KMS-11 (cell line): ENCODE measurements around the gene KIRREL1.

ENCODE experiments used
- H2AFZ ChIP-seq: fragments of 200-600 bp; sonication (generic); 2 replicates; pipeline ENCODE4 v1.6.1; 2016; ENCODE audit warnings: antibody characterized with exemption, mixed run types, low read depth
- H3K27ac ChIP-seq: fragments of 200-600 bp; sonication (generic); 2 replicates; pipeline ENCODE4 v1.6.1; 2016; ENCODE audit warnings: mild to moderate bottlenecking, mixed run types
- H3K27me3 ChIP-seq: fragments of 200-600 bp; sonication (generic); 2 replicates; pipeline ENCODE4 v1.6.1; 2017; ENCODE audit warnings: mild to moderate bottlenecking, low read depth, mixed run types, moderate library complexity; ENCODE audit not compliant: insufficient read depth
- H3K36me3 ChIP-seq: fragments of 200-600 bp; sonication (generic); 2 replicates; pipeline ENCODE4 v1.6.1; 2017; ENCODE audit warnings: mild to moderate bottlenecking, mixed run types; ENCODE audit not compliant: insufficient read depth
- H3K4me1 ChIP-seq: fragments of 200-600 bp; sonication (generic); 2 replicates; pipeline ENCODE4 v1.6.1; 2016; ENCODE audit warnings: mild to moderate bottlenecking, low read depth, mixed run types; ENCODE audit not compliant: poor library complexity, severe bottlenecking
- H3K4me2 ChIP-seq: fragments of 200-600 bp; sonication (generic); 2 replicates; pipeline ENCODE4 v1.7.0; 2016; ENCODE audit warnings: mild to moderate bottlenecking, mixed run types
- H3K4me3 ChIP-seq: fragments of 200-600 bp; sonication (generic); IDR thresholded peaks from 2 replicates; pipeline ENCODE4 v1.6.1; 2017; ENCODE audit warnings: low read depth, low read length, mixed read lengths; ENCODE audit not compliant: insufficient read depth
- H3K79me2 ChIP-seq: fragments of 200-600 bp; sonication (generic); 2 replicates; pipeline ENCODE4 v1.6.1; 2016; ENCODE audit warnings: low read depth, mixed run types; ENCODE audit not compliant: insufficient read depth
- H3K9ac ChIP-seq: fragments of 200-600 bp; sonication (generic); 2 replicates; pipeline ENCODE4 v1.6.1; 2016; ENCODE audit warnings: mild to moderate bottlenecking, mixed run types
- H4K20me1 ChIP-seq: fragments of 200-600 bp; sonication (generic); 2 replicates; pipeline ENCODE4 v1.6.1; 2016; ENCODE audit warnings: mild to moderate bottlenecking, mixed run types; ENCODE audit not compliant: insufficient read depth
- CTCF ChIP-seq: fragments of 200-600 bp; sonication (generic); conservative IDR thresholded peaks from 2 replicates; pipeline ENCODE4 v1.6.1; 2017; ENCODE audit warnings: low read depth, mild to moderate bottlenecking, antibody characterized with exemption, low read length, moderate library complexity, mixed read lengths

KIRREL1 gene

GRCh38 chr1:158055854-158056253, 62.4 kb downstream of the KIRREL1 start:
- Histone ChIP-seq H3K4me1 (no peaks in the 10 kb centered on the region), H3K79me2 (no peaks in the 10 kb centered on the region)

GRCh38 chr1:158056498-158056897, 63.1 kb downstream of the KIRREL1 start:
- Histone ChIP-seq H3K27ac (no peak overlapping the region), H3K4me1 (no peaks in the 10 kb centered on the region), H3K27me3 (no peaks in the 10 kb centered on the region), H4K20me1 (no peaks in the 10 kb centered on the region), H3K9ac (no peak overlapping the region), H3K79me2 (no peaks in the 10 kb centered on the region), H3K4me2 (no peak overlapping the region), H3K4me3 (no peak overlapping the region), H3K36me3 (no peaks in the 10 kb centered on the region), H2AFZ (no peak overlapping the region)
- TF ChIP-seq CTCF, result no peak

More at GRCh38 chr1:158055854-158056253, 62.4 kb downstream of the KIRREL1 start:
- Histone ChIP-seq H4K20me1 (no peaks in the 10 kb centered on the region), H3K36me3 (no peaks in the 10 kb centered on the region), H3K4me3 (no peak overlapping the region), H3K27ac (no peak overlapping the region), H3K4me2 (no peak overlapping the region), H2AFZ (no peak overlapping the region), H3K9ac (no peak overlapping the region), H3K27me3 (no peaks in the 10 kb centered on the region)
- TF ChIP-seq CTCF, result no peak

- H3K36me3 ChIP-seq, result no peaks in the 10 kb centered on the region
- no peaks in the 10 kb centered on the region for H3K79me2 ChIP-seq
- no peaks in the 10 kb centered on the region for H3K4me1 ChIP-seq
- H3K27ac ChIP-seq, result no peak overlapping the region
- no peak overlapping the region for H3K4me3 ChIP-seq
- no peaks in the 10 kb centered on the region for H4K20me1 ChIP-seq
- no peak for TF ChIP-seq CTCF
- no peaks in the 10 kb centered on the region for H3K27me3 ChIP-seq
- no peak overlapping the region for H3K9ac ChIP-seq
- H2AFZ ChIP-seq, result no peak overlapping the region
- no peak overlapping the region for H3K4me2 ChIP-seq
Measured at GRCh38 chr1:158058237-158058985, 65.0 kb downstream of the KIRREL1 start.

- Histone ChIP-seq H3K27me3 (no peaks in the 10 kb centered on the region), H3K4me1 (no peaks in the 10 kb centered on the region), H3K27ac (no peak overlapping the region), H2AFZ (no peak overlapping the region), H3K36me3 (no peaks in the 10 kb centered on the region), H3K79me2 (no peaks in the 10 kb centered on the region), H3K9ac (no peak overlapping the region), H3K4me3 (no peak overlapping the region), H4K20me1 (no peaks in the 10 kb centered on the region), H3K4me2 (no peak overlapping the region)
- no peak for TF ChIP-seq CTCF
Measured at GRCh38 chr1:158059984-158060383, 66.5 kb downstream of the KIRREL1 start.
